HCT116 (cell line): ENCODE results near the gene FHOD3. TPM values are rescaled to one million over a fixed set of nuclear protein-coding genes. Genes with fewer than 3 reads are reported as not detected.

ENCODE experiments used
- ATAC-seq: fragments of 200-7000 bp; cut with Tn5 transposase; 2 replicates; pipeline ENCODE4 v1.9.1; 2020; ENCODE audit warnings: mild to moderate bottlenecking, moderate library complexity
- BruUV-seq: library from RNA; stranded (reverse); fragments of 400-500 nt; replicated peaks from 2 replicates; lab custom pipeline; 2021; lab: Mats Ljungman, UMichigan
- CTCF ChIA-PET: fragments of 300-600 bp; sonication (Branson Sonifier 250); formaldehyde crosslinking; loops from one replicate; lab custom pipeline; 2021; ENCODE audit warnings: antibody characterized with exemption; lab: Charles Lee
- POLR2A ChIA-PET: fragments of 300-600, 350-600 bp; sonication (Branson Sonifier 250); formaldehyde crosslinking; loops from one replicate; lab custom pipeline; 2021; ENCODE audit warnings: antibody characterized with exemption; lab: Charles Lee
- RAD21 ChIA-PET, 2 experiments: fragments of 300-600 bp; sonication (Branson Sonifier 250); formaldehyde crosslinking; loops; one replicate each; lab custom pipeline; 2023; ENCODE audit warnings: low total read pairs in 2 of 2; ENCODE audit not compliant: uncharacterized antibody in 2 of 2, unreplicated experiment in 2 of 2, low non-redundant PET in 1 of 2; lab: Charles Lee
- DNase-seq: peaks from one replicate; pipeline ENCODE4 v3.0.0-alpha.2; 2010; ENCODE audit warnings: low read depth, low spot score
- H2AFZ ChIP-seq: fragments of 200-600 bp; shearing (Covaris generic), sonication (generic); 2 replicates; pipeline ENCODE4 v1.6.1; 2017; ENCODE audit warnings: low read depth, mixed run types, mixed read lengths, antibody characterized with exemption, low read length; ENCODE audit not compliant: poor library complexity, severe bottlenecking
- H3K27ac ChIP-seq: 2 replicates; pipeline ENCODE4 v1.5.1; 2012; ENCODE audit warnings: low read depth, low read length
- H3K27me3 ChIP-seq: fragments of 200-600 bp; sonication (generic); 2 replicates; pipeline ENCODE4 v1.6.1; 2016; ENCODE audit warnings: mixed run types, low read length, mixed read lengths; ENCODE audit not compliant: insufficient read depth
- H3K36me3 ChIP-seq, 2 experiments: fragments of 200-500 bp in 1 of 2; fragments of 200-600 bp in 1 of 2; sonication (Bioruptor generic) in 1 of 2; sonication (generic) in 1 of 2; 2 replicates each; pipeline versions ENCODE4 v1.5.1 to v1.6.1; 2014 to 2016; ENCODE audit warnings: low read length in 2 of 2, inconsistent platforms in 1 of 2, mixed read lengths in 1 of 2, mixed run types in 1 of 2; ENCODE audit not compliant: insufficient read depth in 2 of 2, control insufficient read depth in 1 of 2
- H3K4me1 ChIP-seq, 2 experiments: fragments of 200-600 bp in 1 of 2; sonication (generic) in 1 of 2; 2 replicates each; pipeline versions ENCODE4 v1.5.1 to v1.6.1; 2012 to 2017; ENCODE audit warnings: low read length in 2 of 2, inconsistent platforms in 1 of 2, mild to moderate bottlenecking in 1 of 2, mixed read lengths in 1 of 2, mixed run types in 1 of 2, moderate library complexity in 1 of 2; ENCODE audit not compliant: insufficient read depth in 2 of 2, control insufficient read depth in 1 of 2
- H3K4me2 ChIP-seq: fragments of 200-600 bp; sonication (generic); 2 replicates; pipeline ENCODE4 v1.6.1; 2017; ENCODE audit warnings: mixed run types, low read length, mixed read lengths
- H3K4me3 ChIP-seq, 2 experiments: fragments of 200-600 bp in 1 of 2; sonication (generic) in 1 of 2; replicated peaks in 1 of 2; 2 replicates each; pipeline ENCODE4 v1.5.1; 2011 to 2016; ENCODE audit warnings: low read length in 2 of 2, control low read depth in 1 of 2, low read depth in 1 of 2, mild to moderate bottlenecking in 1 of 2, mixed read lengths in 1 of 2, mixed run types in 1 of 2
- H3K79me2 ChIP-seq: fragments of 200-600 bp; sonication (generic); 2 replicates; pipeline ENCODE4 v1.6.1; 2017; ENCODE audit warnings: mild to moderate bottlenecking, mixed run types, low read length, moderate library complexity, mixed read lengths; ENCODE audit not compliant: insufficient read depth
- H3K9ac ChIP-seq: fragments of 200-600 bp; sonication (generic); 2 replicates; pipeline ENCODE4 v1.6.1; 2016; ENCODE audit warnings: low read length, mixed read lengths
- H3K9me2 ChIP-seq: fragments of 200-600 bp; sonication (generic), shearing (Covaris generic); 2 replicates; pipeline ENCODE4 v1.6.1; 2017; ENCODE audit warnings: mixed run types, mild to moderate bottlenecking, moderate library complexity; ENCODE audit not compliant: insufficient read depth
- H3K9me3 ChIP-seq, 2 experiments: fragments of 200-500 bp in 1 of 2; fragments of 200-600 bp in 1 of 2; sonication (Bioruptor generic) in 1 of 2; sonication (generic) in 1 of 2; 2 replicates each; pipeline ENCODE4 v1.6.1; 2014 to 2017; ENCODE audit warnings: low read length in 2 of 2, mixed read lengths in 2 of 2, inconsistent platforms in 1 of 2, low read depth in 1 of 2, mild to moderate bottlenecking in 1 of 2, mixed run types in 1 of 2, moderate library complexity in 1 of 2; ENCODE audit not compliant: control insufficient read depth in 1 of 2, insufficient read depth in 1 of 2
- H4K20me1 ChIP-seq: fragments of 200-600 bp; sonication (generic), shearing (Covaris generic); 2 replicates; pipeline ENCODE4 v1.6.1; 2017; ENCODE audit warnings: mixed run types, mild to moderate bottlenecking, moderate library complexity; ENCODE audit not compliant: insufficient read depth
- CBX3 ChIP-seq: IDR thresholded peaks from 2 replicates; pipeline ENCODE4 v1.6.1; 2012; ENCODE audit warnings: low read depth
- CEBPB ChIP-seq: IDR thresholded peaks from 2 replicates; pipeline ENCODE4 v1.6.1; 2012; ENCODE audit warnings: low read depth
- ELF1 ChIP-seq: IDR thresholded peaks from 2 replicates; pipeline ENCODE4 v1.6.1; 2012; ENCODE audit warnings: low read depth, borderline replicate concordance
- EZH2 ChIP-seq: fragments of 200-600 bp; sonication (generic); IDR thresholded peaks from 2 replicates; pipeline ENCODE4 v1.6.1; 2017; ENCODE audit warnings: antibody characterized with exemption, mixed run types
- EZH2phosphoT487 ChIP-seq: fragments of 200-600 bp; IDR thresholded peaks from 2 replicates; pipeline ENCODE4 v1.6.1; 2018; ENCODE audit warnings: antibody characterized with exemption, borderline replicate concordance
- FOSL1 ChIP-seq: IDR thresholded peaks from 2 replicates; pipeline ENCODE4 v1.6.1; 2012; ENCODE audit warnings: low read depth
- JUND ChIP-seq: IDR thresholded peaks from 2 replicates; pipeline ENCODE4 v1.6.1; 2012
- POLR2A ChIP-seq: IDR thresholded peaks from 2 replicates; pipeline ENCODE4 v1.7.0; 2011; ENCODE audit warnings: borderline replicate concordance; ENCODE audit not compliant: insufficient read depth, insufficient read length; ENCODE audit errors: extremely low read depth
- POLR2AphosphoS5 ChIP-seq: IDR thresholded peaks from 2 replicates; pipeline ENCODE4 v1.6.1; 2011; ENCODE audit warnings: mild to moderate bottlenecking, low read depth, low read length, moderate library complexity
- RAD21 ChIP-seq: IDR thresholded peaks from 2 replicates; pipeline ENCODE4 v1.6.1; 2012; ENCODE audit warnings: low read depth, mild to moderate bottlenecking
- SIN3A ChIP-seq: IDR thresholded peaks from 2 replicates; pipeline ENCODE4 v1.6.1; 2012; ENCODE audit warnings: low read depth
- SP1 ChIP-seq: IDR thresholded peaks from 2 replicates; pipeline ENCODE4 v1.6.1; 2012; ENCODE audit warnings: low read depth
- SRF ChIP-seq: IDR thresholded peaks from 2 replicates; pipeline ENCODE4 v1.6.1; 2012; ENCODE audit warnings: low read depth
- TCF7L2 ChIP-seq: IDR thresholded peaks from 2 replicates; pipeline ENCODE4 v1.7.0; 2011; ENCODE audit warnings: borderline replicate concordance, inconsistent platforms; ENCODE audit not compliant: insufficient read depth, insufficient read length; ENCODE audit errors: extremely low read depth
- ZFX ChIP-seq: fragments of 450-650 bp; IDR thresholded peaks from 2 replicates; pipeline ENCODE4 v1.6.1; 2017
- intact Hi-C: fragments of 100-400 bp; cut with micrococcal nuclease; formaldehyde crosslinking; loops from 2 replicates; pipeline ENCODE4 v1.10.0; 2022
- total RNA-seq: library from RNA; stranded (reverse); gene quantifications from one replicate; pipeline ENCODE4 v1.2.1, GENCODE V29; 2021; ENCODE audit not compliant: unreplicated experiment
- TF ChIP-seq, protein P1 (sequence below): IDR thresholded peaks from 2 replicates; pipeline ENCODE4 v1.6.1; 2012
- TF ChIP-seq, protein P2 (sequence below), 3 experiments: fragments of 200-600 bp in 1 of 3; sonication (generic) in 1 of 3; IDR thresholded peaks in 2 of 3; conservative IDR thresholded peaks in 1 of 3; 2 replicates each; pipeline ENCODE4 v1.5.1; 2012 to 2017; ENCODE audit warnings: low read depth in 2 of 3, low read length in 2 of 3, antibody characterized with exemption in 1 of 3, borderline replicate concordance in 1 of 3, control low read depth in 1 of 3, mild to moderate bottlenecking in 1 of 3, mixed read lengths in 1 of 3, mixed run types in 1 of 3, moderate library complexity in 1 of 3; ENCODE audit not compliant: insufficient read depth in 1 of 3
- TF ChIP-seq, protein P3 (sequence below): IDR thresholded peaks from 2 replicates; pipeline ENCODE4 v1.6.1; 2012
- TF ChIP-seq, protein P4 (sequence below): IDR thresholded peaks from 2 replicates; pipeline ENCODE4 v1.6.1; 2011; ENCODE audit warnings: mild to moderate bottlenecking, low read length, moderate library complexity; ENCODE audit not compliant: insufficient replicate concordance; ENCODE audit errors: extremely low read depth

Gene FHOD3
- total RNA-seq, 1 experiment from 2014 or later: 4.0 TPM

DNA sequence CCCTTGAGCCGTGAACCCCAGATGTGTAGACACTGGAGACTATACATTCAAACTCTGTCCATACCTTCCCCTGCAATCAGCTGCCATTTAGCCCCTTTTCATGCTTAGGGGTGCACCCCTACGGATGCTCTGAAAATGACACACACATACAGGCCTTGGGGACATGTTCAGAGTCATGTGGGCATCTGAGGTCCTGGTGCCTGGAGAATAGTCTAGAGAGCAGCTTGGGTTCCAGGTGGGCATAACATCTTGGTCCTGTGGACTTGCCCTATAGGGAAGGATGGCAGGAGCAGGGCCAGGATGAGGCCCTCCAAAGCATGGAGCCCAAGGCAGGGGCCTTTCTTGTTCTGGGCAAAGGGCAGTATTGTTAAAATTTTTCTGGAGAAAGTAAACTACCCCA is 9.9 kb upstream of the FHOD3 start (continued):
- no peak for TF ChIP-seq POLR2A
- no peak for TF ChIP-seq TCF7L2
- no peak for TF ChIP-seq CBX3
- TF ChIP-seq CEBPB: no peak
- TF ChIP-seq ELF1: no peak
- TF ChIP-seq EZH2phosphoT487: no peak
- no peak for TF ChIP-seq JUND
- TF ChIP-seq EZH2: no peak
- no peak for TF ChIP-seq SRF
- no peak for TF ChIP-seq FOSL1
- TF ChIP-seq, protein P1, sequence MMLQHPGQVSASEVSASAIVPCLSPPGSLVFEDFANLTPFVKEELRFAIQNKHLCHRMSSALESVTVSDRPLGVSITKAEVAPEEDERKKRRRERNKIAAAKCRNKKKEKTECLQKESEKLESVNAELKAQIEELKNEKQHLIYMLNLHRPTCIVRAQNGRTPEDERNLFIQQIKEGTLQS: no peak
- no peak for TF ChIP-seq POLR2AphosphoS5
- TF ChIP-seq, protein P2, sequence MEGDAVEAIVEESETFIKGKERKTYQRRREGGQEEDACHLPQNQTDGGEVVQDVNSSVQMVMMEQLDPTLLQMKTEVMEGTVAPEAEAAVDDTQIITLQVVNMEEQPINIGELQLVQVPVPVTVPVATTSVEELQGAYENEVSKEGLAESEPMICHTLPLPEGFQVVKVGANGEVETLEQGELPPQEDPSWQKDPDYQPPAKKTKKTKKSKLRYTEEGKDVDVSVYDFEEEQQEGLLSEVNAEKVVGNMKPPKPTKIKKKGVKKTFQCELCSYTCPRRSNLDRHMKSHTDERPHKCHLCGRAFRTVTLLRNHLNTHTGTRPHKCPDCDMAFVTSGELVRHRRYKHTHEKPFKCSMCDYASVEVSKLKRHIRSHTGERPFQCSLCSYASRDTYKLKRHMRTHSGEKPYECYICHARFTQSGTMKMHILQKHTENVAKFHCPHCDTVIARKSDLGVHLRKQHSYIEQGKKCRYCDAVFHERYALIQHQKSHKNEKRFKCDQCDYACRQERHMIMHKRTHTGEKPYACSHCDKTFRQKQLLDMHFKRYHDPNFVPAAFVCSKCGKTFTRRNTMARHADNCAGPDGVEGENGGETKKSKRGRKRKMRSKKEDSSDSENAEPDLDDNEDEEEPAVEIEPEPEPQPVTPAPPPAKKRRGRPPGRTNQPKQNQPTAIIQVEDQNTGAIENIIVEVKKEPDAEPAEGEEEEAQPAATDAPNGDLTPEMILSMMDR (IDR thresholded peaks at IDR 0.05 in 2 of 3, conservative IDR thresholded peaks at IDR 0.05 in 1 of 3; ENCODE audit: borderline replicate concordance in 1 of 3, insufficient read depth in 1 of 3, low read depth in 2 of 3, low read length in 2 of 3): no peak

DNA sequence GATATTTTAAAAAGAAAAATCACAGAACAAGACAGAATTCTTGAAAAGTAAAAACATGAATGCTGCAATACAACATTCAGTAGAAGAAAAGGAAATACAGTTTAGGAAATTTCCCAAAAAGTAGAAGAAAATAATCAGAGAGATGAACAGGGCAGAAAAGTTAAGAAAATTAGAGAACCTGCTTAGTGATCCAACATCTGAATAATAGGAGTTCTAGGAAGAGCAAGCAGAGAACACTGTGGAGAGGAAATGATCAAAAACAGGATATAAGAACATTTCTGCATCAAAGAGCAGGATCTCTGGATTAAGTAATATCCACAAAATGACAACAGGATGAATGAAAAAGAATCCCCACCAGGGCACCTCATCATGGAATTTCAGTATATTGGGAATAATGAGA is 8.8 kb upstream of the FHOD3 start:
- RAD21 ChIA-PET: no interaction called here
- H3K27me3 ChIP-seq: no peaks in the 10 kb centered on the region
- H3K9me3 ChIP-seq: no peaks in the 10 kb centered on the region
- no peak overlapping the region for H3K4me2 ChIP-seq
- H3K4me1 ChIP-seq: no peaks in the 10 kb centered on the region
- BruUV-seq: no TSS peak
- TF ChIP-seq SP1 (no peak), POLR2AphosphoS5 (no peak), SRF (no peak), RAD21 (no peak), SIN3A (no peak), ZFX (no peak), JUND (no peak), EZH2 (no peak)
- TF ChIP-seq, protein P1: no peak
- TF ChIP-seq, protein P2 (IDR thresholded peaks at IDR 0.05 in 2 of 3, conservative IDR thresholded peaks at IDR 0.05 in 1 of 3; ENCODE audit: borderline replicate concordance in 1 of 3, insufficient read depth in 1 of 3, low read depth in 2 of 3, low read length in 2 of 3): no peak
- TF ChIP-seq, protein P3, sequence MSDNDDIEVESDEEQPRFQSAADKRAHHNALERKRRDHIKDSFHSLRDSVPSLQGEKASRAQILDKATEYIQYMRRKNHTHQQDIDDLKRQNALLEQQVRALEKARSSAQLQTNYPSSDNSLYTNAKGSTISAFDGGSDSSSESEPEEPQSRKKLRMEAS: no peak
- TF ChIP-seq, protein P4, sequence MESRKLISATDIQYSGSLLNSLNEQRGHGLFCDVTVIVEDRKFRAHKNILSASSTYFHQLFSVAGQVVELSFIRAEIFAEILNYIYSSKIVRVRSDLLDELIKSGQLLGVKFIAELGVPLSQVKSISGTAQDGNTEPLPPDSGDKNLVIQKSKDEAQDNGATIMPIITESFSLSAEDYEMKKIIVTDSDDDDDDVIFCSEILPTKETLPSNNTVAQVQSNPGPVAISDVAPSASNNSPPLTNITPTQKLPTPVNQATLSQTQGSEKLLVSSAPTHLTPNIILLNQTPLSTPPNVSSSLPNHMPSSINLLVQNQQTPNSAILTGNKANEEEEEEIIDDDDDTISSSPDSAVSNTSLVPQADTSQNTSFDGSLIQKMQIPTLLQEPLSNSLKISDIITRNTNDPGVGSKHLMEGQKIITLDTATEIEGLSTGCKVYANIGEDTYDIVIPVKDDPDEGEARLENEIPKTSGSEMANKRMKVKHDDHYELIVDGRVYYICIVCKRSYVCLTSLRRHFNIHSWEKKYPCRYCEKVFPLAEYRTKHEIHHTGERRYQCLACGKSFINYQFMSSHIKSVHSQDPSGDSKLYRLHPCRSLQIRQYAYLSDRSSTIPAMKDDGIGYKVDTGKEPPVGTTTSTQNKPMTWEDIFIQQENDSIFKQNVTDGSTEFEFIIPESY: no peak
- DNase-seq (no peak), ATAC-seq (no peak)
- intact Hi-C loops: no loop called here
- POLR2A ChIA-PET: no interaction called here
- no peak overlapping the region for H3K4me3 ChIP-seq
- H3K9me2 ChIP-seq: no peaks in the 10 kb centered on the region
- CTCF ChIA-PET: no interaction called here
- no peak overlapping the region for H3K9ac ChIP-seq
- no peaks in the 10 kb centered on the region for H3K36me3 ChIP-seq
- no peak overlapping the region for H2AFZ ChIP-seq
- H4K20me1 ChIP-seq: no peaks in the 10 kb centered on the region
- no peaks in the 10 kb centered on the region for H3K79me2 ChIP-seq
- no peak overlapping the region for H3K27ac ChIP-seq
